GM23338 (cell line): ENCODE results near the gene CACNA2D3. TPM values are rescaled to one million over a fixed set of nuclear protein-coding genes. Genes with fewer than 3 reads are reported as not detected.

Source experiments
- ATAC-seq: fragments of 200-7000 bp; cut with Tn5 transposase; 3 replicates; pipeline ENCODE4 v1.9.1; 2020
- DNase-seq: peaks from one replicate; pipeline ENCODE4 v3.0.0-alpha.2; 2015; ENCODE audit warnings: low spot score
- H2AFZ ChIP-seq: fragments of 200-600 bp; sonication (generic); 2 replicates; pipeline ENCODE4 v1.8.0; 2016; ENCODE audit warnings: antibody characterized with exemption, mild to moderate bottlenecking, moderate library complexity
- H3F3A ChIP-seq: fragments of 200-600 bp; sonication (generic); replicated peaks from 2 replicates; pipeline ENCODE4 v1.8.0; 2017; ENCODE audit warnings: antibody characterized with exemption, mixed run types, low read depth
- H3K27ac ChIP-seq: fragments of 200-600 bp; sonication (generic); 2 replicates; pipeline ENCODE4 v1.6.1; 2016; ENCODE audit warnings: low read depth
- H3K27me3 ChIP-seq: fragments of 200-600 bp; sonication (generic); 2 replicates; pipeline ENCODE4 v1.8.0; 2016; ENCODE audit warnings: mild to moderate bottlenecking, mixed run types, moderate library complexity; ENCODE audit not compliant: insufficient read depth
- H3K36me3 ChIP-seq: fragments of 200-600 bp; sonication (generic); 2 replicates; pipeline ENCODE4 v1.8.0; 2016; ENCODE audit warnings: mild to moderate bottlenecking; ENCODE audit not compliant: insufficient read depth
- H3K4me1 ChIP-seq: fragments of 200-600 bp; sonication (generic); 2 replicates; pipeline ENCODE4 v1.8.0; 2016; ENCODE audit warnings: mild to moderate bottlenecking, moderate library complexity; ENCODE audit not compliant: insufficient read depth
- H3K4me2 ChIP-seq: fragments of 200-600 bp; sonication (generic); 2 replicates; pipeline ENCODE4 v1.7.1; 2017; ENCODE audit warnings: mixed run types
- H3K4me3 ChIP-seq: fragments of 200-600 bp; sonication (generic); 2 replicates; pipeline ENCODE4 v1.6.1; 2016; ENCODE audit warnings: mixed run types
- H3K79me2 ChIP-seq: fragments of 200-600 bp; sonication (generic); replicated peaks from 2 replicates; pipeline ENCODE4 v1.8.0; 2017; ENCODE audit warnings: mild to moderate bottlenecking; ENCODE audit not compliant: insufficient read depth
- H3K9me2 ChIP-seq: fragments of 200-600 bp; sonication (generic); 2 replicates; pipeline ENCODE4 v1.8.0; 2017; ENCODE audit not compliant: insufficient read depth
- H4K20me1 ChIP-seq: fragments of 200-600 bp; sonication (generic); replicated peaks from 2 replicates; pipeline ENCODE4 v1.8.0; 2017; ENCODE audit warnings: mild to moderate bottlenecking; ENCODE audit not compliant: insufficient read depth
- H3K27ac Mint-ChIP-seq: 2 replicates; pipeline ENCODE4 v1.8.0; 2020; ENCODE audit warnings: inconsistent platforms, mild to moderate bottlenecking, moderate library complexity, mixed read lengths
- H3K27me3 Mint-ChIP-seq: 3 replicates; pipeline ENCODE4 v1.8.0; 2022; ENCODE audit warnings: low read depth, mild to moderate bottlenecking, moderate library complexity, mixed read lengths, inconsistent platforms; ENCODE audit not compliant: insufficient read depth, poor library complexity
- H3K36me3 Mint-ChIP-seq: 3 replicates; pipeline ENCODE4 v1.8.0; 2021; ENCODE audit warnings: low read depth, mild to moderate bottlenecking, inconsistent platforms, moderate library complexity, mixed read lengths
- H3K4me1 Mint-ChIP-seq: 3 replicates; pipeline ENCODE4 v1.8.0; 2020; ENCODE audit warnings: mild to moderate bottlenecking, inconsistent platforms, mixed read lengths
- H3K4me3 Mint-ChIP-seq: 3 replicates; pipeline ENCODE4 v1.8.0; 2021; ENCODE audit warnings: moderate library complexity, mild to moderate bottlenecking, inconsistent platforms, mixed read lengths
- H3K9me3 Mint-ChIP-seq: 3 replicates; pipeline ENCODE4 v1.8.0; 2020; ENCODE audit warnings: moderate library complexity, mild to moderate bottlenecking, inconsistent platforms, mixed read lengths
- EZH2phosphoT487 ChIP-seq: fragments of 200-600 bp; sonication (generic); IDR thresholded peaks from one replicate; pipeline ENCODE4 v1.8.1; 2018; ENCODE audit warnings: antibody characterized with exemption; ENCODE audit not compliant: unreplicated experiment
- JUNB ChIP-seq: IDR thresholded peaks from one replicate; pipeline ENCODE4 v1.6.1; 2016; ENCODE audit warnings: antibody characterized with exemption; ENCODE audit not compliant: unreplicated experiment
- NANOG ChIP-seq: IDR thresholded peaks from 2 replicates; pipeline ENCODE4 v1.6.1; 2016; ENCODE audit warnings: antibody characterized with exemption, borderline replicate concordance
- POLR2AphosphoS5 ChIP-seq: IDR thresholded peaks from 2 replicates; pipeline ENCODE4 v1.6.1; 2016; ENCODE audit warnings: antibody characterized with exemption, low read depth
- polyA plus RNA-seq: library from polyadenylated mRNA; unstranded; fragments of >200 nt; fragmentation: Nextera tagmentation; extraction: Ambion mirVana; gene quantifications from 2 replicates; pipeline ENCODE4 v1.2.1, GENCODE V29; 2016
- total RNA-seq: library from RNA; depleted of rRNA; stranded (reverse); fragments of >200 nt; shearing (Covaris generic); gene quantifications from 2 replicates; pipeline ENCODE4 v1.2.3, GENCODE V29; 2014
- TF ChIP-seq, protein P1 (sequence below): IDR thresholded peaks from one replicate; pipeline ENCODE4 v1.6.1; 2018; ENCODE audit warnings: antibody characterized with exemption; ENCODE audit not compliant: unreplicated experiment
- TF ChIP-seq, protein P2 (sequence below): fragments of 250-450 bp; sonication (Bioruptor Pico); IDR thresholded peaks from 2 replicates; pipeline ENCODE4 v1.5.0; 2020; ENCODE audit warnings: mild to moderate bottlenecking, moderate library complexity

Gene CACNA2D3
- total and polyA plus RNA-seq, 2 experiments from 2014 or later = 2.2 to 2.3 TPM

DNA sequence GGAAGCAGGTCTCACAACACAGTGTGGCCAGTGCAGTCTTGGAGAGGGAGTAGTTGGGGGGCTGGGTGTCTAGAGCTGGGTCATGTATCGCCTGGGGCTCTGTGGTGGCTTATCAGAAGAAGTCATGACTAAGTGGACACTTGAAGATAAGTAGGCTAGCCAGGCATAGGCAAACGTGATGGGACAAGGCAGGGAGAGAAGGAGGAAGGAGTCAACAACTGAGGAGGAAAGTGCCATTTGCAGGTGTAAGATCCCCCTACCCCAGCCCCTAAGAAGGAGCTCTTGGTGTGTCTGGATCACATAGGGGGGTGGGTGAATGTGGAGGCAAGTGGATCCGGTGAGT is 453.2 kb downstream of the CACNA2D3 start:
- no peak overlapping the region for H3K4me3 ChIP-seq
- no peaks in the 10 kb centered on the region for H3K27me3 ChIP-seq
- no peak overlapping the region for H3K27ac Mint-ChIP-seq

DNA sequence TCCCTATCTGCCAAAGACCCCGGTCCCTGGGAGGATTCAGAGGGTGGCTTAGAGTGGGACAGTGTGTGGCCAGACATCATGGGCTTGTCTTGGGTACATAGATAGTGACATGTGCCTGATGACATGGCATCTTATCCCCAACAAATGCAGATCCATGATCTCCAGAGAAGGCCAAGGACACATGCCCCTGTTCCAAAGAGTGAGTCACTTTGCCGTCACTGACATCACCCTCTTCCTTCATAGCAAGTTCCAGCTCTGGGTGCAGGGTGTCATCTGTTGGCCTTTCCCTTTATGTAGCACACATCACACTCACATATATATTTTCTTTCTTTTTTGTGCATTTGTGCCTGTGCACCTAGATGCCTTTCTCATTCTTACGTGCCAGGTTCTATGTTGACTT is 455.0 kb downstream of the CACNA2D3 start:
- Mint-ChIP-seq H3K9me3 (no peaks in the 10 kb centered on the region), H3K36me3 (no peaks in the 10 kb centered on the region), H3K4me1 (peaks cover 12% of the 10 kb centered on the region), H3K4me3 (no peak overlapping the region), H3K27me3 (peaks cover 2% of the 10 kb centered on the region), H3K27ac (no peak overlapping the region)
- H3K36me3 ChIP-seq = no peaks in the 10 kb centered on the region
- ATAC-seq = no peak
- H2AFZ ChIP-seq = no peak overlapping the region
- no peaks in the 10 kb centered on the region for H3F3A ChIP-seq
- H3K27ac ChIP-seq = no peak overlapping the region
- DNase-seq = no peak
- H3K79me2 ChIP-seq = no peaks in the 10 kb centered on the region
- H4K20me1 ChIP-seq = no peaks in the 10 kb centered on the region; the same call in 1 of the 2 replicates
- H3K27me3 ChIP-seq = no peaks in the 10 kb centered on the region
- TF ChIP-seq, protein P1, sequence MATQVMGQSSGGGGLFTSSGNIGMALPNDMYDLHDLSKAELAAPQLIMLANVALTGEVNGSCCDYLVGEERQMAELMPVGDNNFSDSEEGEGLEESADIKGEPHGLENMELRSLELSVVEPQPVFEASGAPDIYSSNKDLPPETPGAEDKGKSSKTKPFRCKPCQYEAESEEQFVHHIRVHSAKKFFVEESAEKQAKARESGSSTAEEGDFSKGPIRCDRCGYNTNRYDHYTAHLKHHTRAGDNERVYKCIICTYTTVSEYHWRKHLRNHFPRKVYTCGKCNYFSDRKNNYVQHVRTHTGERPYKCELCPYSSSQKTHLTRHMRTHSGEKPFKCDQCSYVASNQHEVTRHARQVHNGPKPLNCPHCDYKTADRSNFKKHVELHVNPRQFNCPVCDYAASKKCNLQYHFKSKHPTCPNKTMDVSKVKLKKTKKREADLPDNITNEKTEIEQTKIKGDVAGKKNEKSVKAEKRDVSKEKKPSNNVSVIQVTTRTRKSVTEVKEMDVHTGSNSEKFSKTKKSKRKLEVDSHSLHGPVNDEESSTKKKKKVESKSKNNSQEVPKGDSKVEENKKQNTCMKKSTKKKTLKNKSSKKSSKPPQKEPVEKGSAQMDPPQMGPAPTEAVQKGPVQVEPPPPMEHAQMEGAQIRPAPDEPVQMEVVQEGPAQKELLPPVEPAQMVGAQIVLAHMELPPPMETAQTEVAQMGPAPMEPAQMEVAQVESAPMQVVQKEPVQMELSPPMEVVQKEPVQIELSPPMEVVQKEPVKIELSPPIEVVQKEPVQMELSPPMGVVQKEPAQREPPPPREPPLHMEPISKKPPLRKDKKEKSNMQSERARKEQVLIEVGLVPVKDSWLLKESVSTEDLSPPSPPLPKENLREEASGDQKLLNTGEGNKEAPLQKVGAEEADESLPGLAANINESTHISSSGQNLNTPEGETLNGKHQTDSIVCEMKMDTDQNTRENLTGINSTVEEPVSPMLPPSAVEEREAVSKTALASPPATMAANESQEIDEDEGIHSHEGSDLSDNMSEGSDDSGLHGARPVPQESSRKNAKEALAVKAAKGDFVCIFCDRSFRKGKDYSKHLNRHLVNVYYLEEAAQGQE = no peak
- TF ChIP-seq NANOG = no peak
- no peak for TF ChIP-seq EZH2phosphoT487
- H3K4me3 ChIP-seq = no peak overlapping the region
- H3K9me2 ChIP-seq = 0 out of 2 replicates have a peak, but pooled peaks cover 9% of the 10 kb centered on the region
- no peak overlapping the region for H3K4me2 ChIP-seq
- H3K4me1 ChIP-seq = peaks cover 4% of the 10 kb centered on the region

More for the DNA sequence above, 453.2 kb downstream of the CACNA2D3 start:
- H3K9me3 Mint-ChIP-seq = no peaks in the 10 kb centered on the region
- H3K79me2 ChIP-seq = no peaks in the 10 kb centered on the region
- no peak overlapping the region for H3K4me2 ChIP-seq
- no peaks in the 10 kb centered on the region for H3K36me3 ChIP-seq
- H3K4me1 Mint-ChIP-seq = peaks cover 12% of the 10 kb centered on the region
- H3K27me3 Mint-ChIP-seq = peaks cover under 1% of the 10 kb centered on the region
- ATAC-seq (no peak), DNase-seq (no peak)
- no peaks in the 10 kb centered on the region for H3F3A ChIP-seq
- H2AFZ ChIP-seq = no peak overlapping the region
- H3K9me2 ChIP-seq = 0 out of 2 replicates have a peak, but pooled peaks cover 9% of the 10 kb centered on the region
- no peak overlapping the region for H3K27ac ChIP-seq
- no peaks in the 10 kb centered on the region; the same call in 1 of the 2 replicates for H4K20me1 ChIP-seq
- H3K4me1 ChIP-seq = peaks cover 4% of the 10 kb centered on the region
- TF ChIP-seq POLR2AphosphoS5 (no peak), JUNB (no peak), EZH2phosphoT487 (no peak)
- no peak overlapping the region for H3K4me3 Mint-ChIP-seq
- H3K36me3 Mint-ChIP-seq = no peaks in the 10 kb centered on the region

DNA sequence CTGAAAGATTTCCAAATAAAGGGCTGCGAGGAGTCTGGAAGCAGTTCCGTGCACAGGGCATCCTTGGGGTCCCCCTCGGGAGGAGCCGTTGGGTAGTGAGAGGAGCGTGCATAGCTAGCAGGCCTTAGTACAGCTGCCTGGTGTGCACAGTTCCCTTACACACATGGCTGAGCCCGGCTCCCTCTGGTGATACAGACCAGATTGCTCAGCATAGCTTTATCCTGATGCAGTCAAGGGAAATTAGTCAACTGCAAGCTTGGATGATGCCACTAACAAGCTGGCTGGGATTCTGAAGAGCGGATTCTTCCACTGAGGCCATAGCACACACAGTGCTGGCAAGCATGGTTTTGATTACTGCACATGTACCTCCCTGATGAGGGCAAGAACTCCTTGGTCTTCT is 456.1 kb downstream of the CACNA2D3 start:
- ATAC-seq = no peak
- Histone ChIP-seq H4K20me1 (no peaks in the 10 kb centered on the region; the same call in 1 of the 2 replicates), H3K9me2 (0 out of 2 replicates have a peak, but pooled peaks cover 9% of the 10 kb centered on the region), H3K36me3 (no peaks in the 10 kb centered on the region), H3K4me2 (no peak overlapping the region), H3K4me3 (no peak overlapping the region), H3K27me3 (no peaks in the 10 kb centered on the region), H3K27ac (no peak overlapping the region), H3K79me2 (no peaks in the 10 kb centered on the region), H3F3A (no peaks in the 10 kb centered on the region), H2AFZ (no peak overlapping the region), H3K4me1 (peaks cover 9% of the 10 kb centered on the region)
- H3K27me3 Mint-ChIP-seq = peaks cover 2% of the 10 kb centered on the region
- no peaks in the 10 kb centered on the region for H3K9me3 Mint-ChIP-seq
- peaks cover 18% of the 10 kb centered on the region for H3K4me1 Mint-ChIP-seq
- DNase-seq = no peak
- H3K27ac Mint-ChIP-seq = no peak overlapping the region
- no peak overlapping the region for H3K4me3 Mint-ChIP-seq
- H3K36me3 Mint-ChIP-seq = no peaks in the 10 kb centered on the region
- TF ChIP-seq JUNB = no peak
- TF ChIP-seq, protein P2, sequence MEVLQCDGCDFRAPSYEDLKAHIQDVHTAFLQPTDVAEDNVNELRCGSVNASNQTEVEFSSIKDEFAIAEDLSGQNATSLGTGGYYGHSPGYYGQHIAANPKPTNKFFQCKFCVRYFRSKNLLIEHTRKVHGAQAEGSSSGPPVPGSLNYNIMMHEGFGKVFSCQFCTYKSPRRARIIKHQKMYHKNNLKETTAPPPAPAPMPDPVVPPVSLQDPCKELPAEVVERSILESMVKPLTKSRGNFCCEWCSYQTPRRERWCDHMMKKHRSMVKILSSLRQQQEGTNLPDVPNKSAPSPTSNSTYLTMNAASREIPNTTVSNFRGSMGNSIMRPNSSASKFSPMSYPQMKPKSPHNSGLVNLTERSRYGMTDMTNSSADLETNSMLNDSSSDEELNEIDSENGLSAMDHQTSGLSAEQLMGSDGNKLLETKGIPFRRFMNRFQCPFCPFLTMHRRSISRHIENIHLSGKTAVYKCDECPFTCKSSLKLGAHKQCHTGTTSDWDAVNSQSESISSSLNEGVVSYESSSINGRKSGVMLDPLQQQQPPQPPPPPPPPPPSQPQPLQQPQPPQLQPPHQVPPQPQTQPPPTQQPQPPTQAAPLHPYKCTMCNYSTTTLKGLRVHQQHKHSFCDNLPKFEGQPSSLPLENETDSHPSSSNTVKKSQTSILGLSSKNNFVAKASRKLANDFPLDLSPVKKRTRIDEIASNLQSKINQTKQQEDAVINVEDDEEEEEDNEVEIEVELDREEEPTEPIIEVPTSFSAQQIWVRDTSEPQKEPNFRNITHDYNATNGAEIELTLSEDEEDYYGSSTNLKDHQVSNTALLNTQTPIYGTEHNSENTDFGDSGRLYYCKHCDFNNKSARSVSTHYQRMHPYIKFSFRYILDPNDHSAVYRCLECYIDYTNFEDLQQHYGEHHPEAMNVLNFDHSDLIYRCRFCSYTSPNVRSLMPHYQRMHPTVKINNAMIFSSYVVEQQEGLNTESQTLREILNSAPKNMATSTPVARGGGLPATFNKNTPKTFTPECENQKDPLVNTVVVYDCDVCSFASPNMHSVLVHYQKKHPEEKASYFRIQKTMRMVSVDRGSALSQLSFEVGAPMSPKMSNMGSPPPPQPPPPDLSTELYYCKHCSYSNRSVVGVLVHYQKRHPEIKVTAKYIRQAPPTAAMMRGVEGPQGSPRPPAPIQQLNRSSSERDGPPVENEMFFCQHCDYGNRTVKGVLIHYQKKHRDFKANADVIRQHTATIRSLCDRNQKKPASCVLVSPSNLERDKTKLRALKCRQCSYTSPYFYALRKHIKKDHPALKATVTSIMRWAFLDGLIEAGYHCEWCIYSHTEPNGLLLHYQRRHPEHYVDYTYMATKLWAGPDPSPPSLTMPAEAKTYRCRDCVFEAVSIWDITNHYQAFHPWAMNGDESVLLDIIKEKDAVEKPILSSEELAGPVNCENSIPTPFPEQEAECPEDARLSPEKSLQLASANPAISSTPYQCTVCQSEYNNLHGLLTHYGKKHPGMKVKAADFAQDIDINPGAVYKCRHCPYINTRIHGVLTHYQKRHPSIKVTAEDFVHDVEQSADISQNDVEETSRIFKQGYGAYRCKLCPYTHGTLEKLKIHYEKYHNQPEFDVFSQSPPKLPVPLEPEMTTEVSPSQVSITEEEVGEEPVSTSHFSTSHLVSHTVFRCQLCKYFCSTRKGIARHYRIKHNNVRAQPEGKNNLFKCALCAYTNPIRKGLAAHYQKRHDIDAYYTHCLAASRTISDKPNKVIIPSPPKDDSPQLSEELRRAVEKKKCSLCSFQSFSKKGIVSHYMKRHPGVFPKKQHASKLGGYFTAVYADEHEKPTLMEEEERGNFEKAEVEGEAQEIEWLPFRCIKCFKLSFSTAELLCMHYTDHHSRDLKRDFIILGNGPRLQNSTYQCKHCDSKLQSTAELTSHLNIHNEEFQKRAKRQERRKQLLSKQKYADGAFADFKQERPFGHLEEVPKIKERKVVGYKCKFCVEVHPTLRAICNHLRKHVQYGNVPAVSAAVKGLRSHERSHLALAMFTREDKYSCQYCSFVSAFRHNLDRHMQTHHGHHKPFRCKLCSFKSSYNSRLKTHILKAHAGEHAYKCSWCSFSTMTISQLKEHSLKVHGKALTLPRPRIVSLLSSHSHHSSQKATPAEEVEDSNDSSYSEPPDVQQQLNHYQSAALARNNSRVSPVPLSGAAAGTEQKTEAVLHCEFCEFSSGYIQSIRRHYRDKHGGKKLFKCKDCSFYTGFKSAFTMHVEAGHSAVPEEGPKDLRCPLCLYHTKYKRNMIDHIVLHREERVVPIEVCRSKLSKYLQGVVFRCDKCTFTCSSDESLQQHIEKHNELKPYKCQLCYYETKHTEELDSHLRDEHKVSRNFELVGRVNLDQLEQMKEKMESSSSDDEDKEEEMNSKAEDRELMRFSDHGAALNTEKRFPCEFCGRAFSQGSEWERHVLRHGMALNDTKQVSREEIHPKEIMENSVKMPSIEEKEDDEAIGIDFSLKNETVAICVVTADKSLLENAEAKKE (CRISPR knock-in tag) = no peak
